OCI-LY7 (cell line): ENCODE results near the gene MICB.
"Not testable (repeated sequence)": the region's sequence is repeated elsewhere in the genome, so short reads cannot be mapped to it uniquely, and the experiment has no call there.

Source experiments
- EZH2phosphoT487 ChIP-seq: fragments of 200-600 bp; sonication (generic); IDR thresholded peaks from 2 replicates; pipeline ENCODE4 v1.6.1; 2018; ENCODE audit warnings: low read depth, borderline replicate concordance, mild to moderate bottlenecking, mixed run types, antibody characterized with exemption, low read length, moderate library complexity, mixed read lengths
- TF ChIP-seq, protein P1 (sequence below): fragments of 200-600 bp; sonication (generic); conservative IDR thresholded peaks from 2 replicates; pipeline ENCODE4 v1.5.1; 2014; ENCODE audit warnings: mild to moderate bottlenecking, antibody characterized with exemption, low read length, moderate library complexity, mixed read lengths

- TF ChIP-seq, protein P1, sequence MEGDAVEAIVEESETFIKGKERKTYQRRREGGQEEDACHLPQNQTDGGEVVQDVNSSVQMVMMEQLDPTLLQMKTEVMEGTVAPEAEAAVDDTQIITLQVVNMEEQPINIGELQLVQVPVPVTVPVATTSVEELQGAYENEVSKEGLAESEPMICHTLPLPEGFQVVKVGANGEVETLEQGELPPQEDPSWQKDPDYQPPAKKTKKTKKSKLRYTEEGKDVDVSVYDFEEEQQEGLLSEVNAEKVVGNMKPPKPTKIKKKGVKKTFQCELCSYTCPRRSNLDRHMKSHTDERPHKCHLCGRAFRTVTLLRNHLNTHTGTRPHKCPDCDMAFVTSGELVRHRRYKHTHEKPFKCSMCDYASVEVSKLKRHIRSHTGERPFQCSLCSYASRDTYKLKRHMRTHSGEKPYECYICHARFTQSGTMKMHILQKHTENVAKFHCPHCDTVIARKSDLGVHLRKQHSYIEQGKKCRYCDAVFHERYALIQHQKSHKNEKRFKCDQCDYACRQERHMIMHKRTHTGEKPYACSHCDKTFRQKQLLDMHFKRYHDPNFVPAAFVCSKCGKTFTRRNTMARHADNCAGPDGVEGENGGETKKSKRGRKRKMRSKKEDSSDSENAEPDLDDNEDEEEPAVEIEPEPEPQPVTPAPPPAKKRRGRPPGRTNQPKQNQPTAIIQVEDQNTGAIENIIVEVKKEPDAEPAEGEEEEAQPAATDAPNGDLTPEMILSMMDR: not testable (repeated sequence)
- not testable (repeated sequence) for TF ChIP-seq EZH2phosphoT487
Observed at GRCh38 chr6:31459864-31460263, 38.1 kb upstream of the MICB start.
